Activated naive CD4-positive, alpha-beta T cell treated with Interleukin-2 at 50 U/mL for 16 hours (primary cell): ENCODE results near the gene NECTIN3.

Experiments used
- DNase-seq: peaks from one replicate; pipeline ENCODE4 v3.0.0-alpha.2; 2020

The NECTIN3 gene

GRCh38 chr3:111071257-111072030 lies at the start of gene NECTIN3:
Gene NECTIN3 (plus strand): TSS chr3:111071816. CDS start chr3:111072018, 202 bp downstream.
- peak; percentile 90 for DNase-seq

DNA sequence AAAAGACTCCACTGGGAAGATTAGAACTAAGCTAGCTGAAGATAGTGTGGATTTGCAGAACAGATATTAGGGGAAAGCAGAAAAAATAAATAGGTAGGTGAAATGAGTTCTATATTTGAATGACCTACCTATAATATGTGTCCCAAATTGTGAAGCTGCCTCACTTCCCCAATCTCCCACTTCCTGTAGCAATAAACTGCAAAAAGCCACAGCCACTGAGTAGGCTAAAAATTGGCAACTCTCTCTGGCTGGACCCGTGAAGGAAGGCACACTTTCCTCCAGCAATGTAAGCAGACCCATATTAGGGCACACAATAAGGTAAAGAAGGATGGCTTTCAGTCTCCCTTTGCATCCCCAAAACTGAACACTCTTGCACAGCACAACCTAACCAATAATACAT lies 43.7 kb upstream of the NECTIN3 start:
- no peak for DNase-seq

DNA sequence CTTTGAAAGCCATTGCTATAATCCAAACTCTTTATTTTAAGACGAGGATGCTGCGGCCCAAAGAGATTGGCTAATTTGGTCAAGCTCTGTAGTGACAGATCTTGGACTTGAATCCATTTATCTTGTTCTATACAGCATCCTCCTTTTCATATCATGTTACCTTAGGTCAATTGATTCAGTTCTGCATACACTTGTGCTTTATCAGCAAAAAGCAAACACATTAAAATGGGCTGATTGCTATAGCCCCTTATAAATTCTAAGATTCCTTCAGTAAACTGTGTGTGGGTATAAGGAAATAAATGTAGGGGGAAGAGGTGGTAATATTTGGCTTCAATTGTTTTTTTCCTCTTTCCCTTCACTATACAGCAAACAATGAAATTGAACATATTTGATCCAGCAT lies 40.1 kb upstream of the NECTIN3 start:
- no peak for DNase-seq

DNA sequence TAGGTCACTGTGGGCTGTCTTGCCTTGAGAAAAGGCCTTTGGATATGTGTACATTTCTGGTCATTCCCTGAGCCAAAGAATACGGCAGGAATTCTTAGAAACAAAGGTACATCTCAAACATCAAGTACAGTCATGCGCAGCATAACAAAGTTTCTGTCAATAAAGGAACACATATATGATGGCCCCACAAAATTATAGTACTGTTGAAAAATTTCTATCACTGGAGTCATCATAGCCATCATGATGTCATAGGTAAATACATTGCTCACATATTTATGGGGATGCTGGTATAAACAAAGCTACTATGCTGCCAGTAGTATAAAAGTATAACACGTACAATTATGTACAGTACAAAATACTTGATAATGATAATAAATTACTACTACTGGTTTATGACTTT lies 38.9 kb upstream of the NECTIN3 start:
- DNase-seq = no peak

DNA sequence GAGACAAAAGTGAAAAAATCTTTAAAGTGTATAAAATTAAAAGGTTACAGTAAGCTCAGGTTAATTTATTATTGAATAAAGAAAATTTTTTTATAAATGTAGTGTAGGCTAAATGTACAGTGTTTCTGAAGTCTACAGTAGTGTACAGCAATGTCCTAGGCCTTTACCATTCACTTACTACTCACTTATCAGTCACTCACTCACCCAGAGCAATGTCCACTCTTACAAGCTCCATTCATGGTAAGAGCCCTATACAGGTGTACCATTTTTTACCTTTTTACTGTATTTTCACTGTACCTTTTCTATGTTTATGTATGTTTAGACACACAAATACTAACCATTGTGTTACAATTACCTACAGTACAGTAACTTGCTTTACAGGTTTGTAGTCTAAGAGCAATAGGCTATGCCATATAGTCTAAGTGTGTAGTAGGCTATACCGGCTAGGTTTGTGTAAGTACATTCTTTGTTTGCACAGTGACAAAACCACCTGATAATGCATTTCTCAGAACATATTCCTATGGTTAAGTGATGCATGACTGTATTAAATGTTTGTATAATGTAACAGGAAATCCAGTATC lies 38.1 kb upstream of the NECTIN3 start:
- DNase-seq = no peak

DNA sequence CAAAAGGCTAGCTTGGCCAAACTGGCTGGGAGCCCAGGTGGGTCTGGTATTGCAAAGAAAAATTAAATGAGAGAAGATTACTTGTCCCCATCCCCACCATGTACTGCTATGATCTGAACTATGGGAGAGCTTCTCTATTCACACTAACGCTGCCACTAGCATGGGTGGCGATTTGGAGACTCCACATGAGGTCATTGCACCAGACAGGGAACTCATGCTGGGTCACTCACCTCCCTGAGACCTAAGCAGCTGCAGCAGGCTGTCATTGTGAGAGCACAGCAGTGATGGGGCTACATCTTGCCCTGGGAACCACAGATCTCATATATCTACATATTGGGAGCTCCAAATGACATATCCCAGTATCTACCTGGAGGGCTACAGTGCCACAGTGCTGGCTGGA lies 36.3 kb upstream of the NECTIN3 start:
- DNase-seq = no peak

DNA sequence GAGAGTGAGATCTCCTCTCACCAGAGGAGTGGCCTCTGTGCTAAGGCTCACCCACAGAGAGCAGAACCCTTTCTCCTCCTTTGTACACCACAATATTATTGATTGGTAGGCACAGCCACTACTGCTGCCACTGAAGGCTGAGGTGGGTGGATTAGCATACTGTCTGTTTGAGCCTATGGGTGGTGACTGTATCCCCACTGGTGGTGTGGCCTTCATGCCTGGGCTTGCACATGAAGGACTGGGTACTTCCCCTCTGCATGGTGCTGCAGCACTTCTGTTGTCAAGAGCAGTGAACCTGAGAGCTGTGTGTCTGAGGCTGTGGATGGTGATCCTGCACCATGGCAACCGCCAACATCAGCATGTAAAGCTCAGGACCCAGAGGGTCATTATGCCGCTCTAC lies 35.7 kb upstream of the NECTIN3 start:
- DNase-seq = no peak

DNA sequence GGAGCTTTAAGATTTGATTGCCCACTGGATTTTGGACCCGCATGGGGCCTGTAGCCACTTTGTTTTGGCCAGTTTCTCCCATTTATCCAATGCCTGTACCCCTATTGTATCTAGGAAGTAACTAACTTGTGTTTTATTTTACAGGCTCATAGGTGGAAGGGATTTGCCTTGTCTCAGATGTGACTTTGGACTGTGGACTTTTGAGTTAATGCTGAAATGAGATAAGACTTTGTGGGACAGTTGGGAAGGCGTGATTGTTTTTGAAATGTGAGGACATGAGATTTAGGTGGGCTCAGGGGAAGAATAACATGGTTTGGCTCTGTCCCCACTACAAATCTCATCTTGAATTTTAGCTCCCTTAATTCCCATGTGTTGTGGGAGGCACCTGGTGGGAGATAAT lies 30.7 kb upstream of the NECTIN3 start:
- no peak for DNase-seq

DNA sequence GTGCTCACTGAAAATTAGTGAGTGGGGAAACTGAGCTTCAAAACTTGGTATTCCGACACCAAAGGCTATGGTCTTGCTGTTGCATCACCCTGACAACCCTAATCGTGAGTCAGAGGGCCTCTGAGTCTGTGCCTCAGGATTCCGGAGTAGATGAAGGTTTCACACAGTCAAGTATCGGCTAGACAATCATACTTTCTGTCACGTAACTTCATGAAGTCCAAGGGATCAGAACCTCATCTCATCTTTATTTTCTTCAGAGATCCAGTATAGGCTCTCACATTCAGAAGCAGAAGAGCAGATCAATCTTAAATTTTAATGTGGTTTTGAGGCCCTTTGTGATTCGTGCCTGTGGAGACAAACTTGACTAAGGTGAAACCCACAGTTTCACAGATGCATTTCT lies 26.1 kb upstream of the NECTIN3 start:
- DNase-seq = no peak

- DNase-seq = no peak
Observed at GRCh38 chr3:111047042-111047441, 24.6 kb upstream of the NECTIN3 start.

DNA sequence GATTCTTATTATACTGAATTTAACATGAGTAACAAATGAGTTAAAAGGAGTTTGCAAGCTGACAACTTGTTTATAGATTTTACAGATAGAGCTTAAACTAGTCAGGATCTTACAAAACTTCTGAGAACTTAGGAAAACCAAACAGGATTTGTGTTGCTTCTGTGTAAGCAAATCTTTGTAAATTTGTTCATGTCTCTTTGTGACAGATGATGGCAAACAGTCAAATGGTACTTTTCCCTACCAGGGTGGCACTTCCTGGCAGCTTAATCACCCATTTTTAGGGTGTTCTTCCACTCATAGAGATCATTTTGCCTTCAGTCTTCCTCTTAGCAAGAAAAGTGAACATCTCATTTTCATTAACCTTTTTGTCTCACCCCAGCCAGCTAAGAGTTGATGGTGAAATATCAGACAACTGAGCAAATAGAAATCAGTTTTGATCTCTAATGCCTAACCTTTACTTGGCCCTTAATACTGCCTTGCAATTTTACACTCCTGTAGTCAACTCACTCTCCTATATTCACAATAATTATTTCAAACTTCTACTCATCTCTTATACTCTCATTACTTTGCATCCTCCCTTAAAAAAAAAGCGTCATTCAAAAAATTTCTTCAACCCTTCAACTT lies 23.7 kb upstream of the NECTIN3 start:
- no peak for DNase-seq

GRCh38 chr3:111051354-111051753 lies 20.3 kb upstream of the NECTIN3 start:
- no peak for DNase-seq

- DNase-seq = no peak
Observed at GRCh38 chr3:111068574-111068973, 3.0 kb upstream of the NECTIN3 start.

GRCh38 chr3:111069974-111070771 lies 1.4 kb upstream of the NECTIN3 start:
- no peak for DNase-seq

DNA sequence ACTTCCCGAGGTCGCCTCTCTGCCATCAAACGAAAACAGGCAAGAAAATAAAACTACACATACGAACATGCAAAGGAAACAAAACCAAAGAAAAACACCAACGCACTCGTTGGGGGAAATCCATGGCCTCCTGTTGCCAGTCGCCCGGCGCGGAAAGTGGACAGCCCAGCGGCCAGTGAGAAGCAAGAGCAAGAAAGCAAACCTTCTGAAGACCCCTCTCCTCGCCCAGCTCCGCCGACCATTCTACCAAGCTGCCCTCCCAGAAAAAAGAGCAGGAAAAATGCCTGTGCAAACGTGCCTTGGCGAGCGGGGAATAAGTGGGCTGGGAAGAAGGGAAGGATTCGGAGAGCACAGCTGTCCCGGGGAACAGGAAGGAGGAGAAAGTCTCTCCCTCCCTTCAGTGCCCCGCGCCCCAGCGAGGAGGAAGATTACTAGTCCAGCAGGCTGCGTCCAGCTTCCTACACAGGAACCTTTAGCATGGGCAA lies 802 bp upstream of the NECTIN3 start:
- peak; percentile 38 for DNase-seq

DNA sequence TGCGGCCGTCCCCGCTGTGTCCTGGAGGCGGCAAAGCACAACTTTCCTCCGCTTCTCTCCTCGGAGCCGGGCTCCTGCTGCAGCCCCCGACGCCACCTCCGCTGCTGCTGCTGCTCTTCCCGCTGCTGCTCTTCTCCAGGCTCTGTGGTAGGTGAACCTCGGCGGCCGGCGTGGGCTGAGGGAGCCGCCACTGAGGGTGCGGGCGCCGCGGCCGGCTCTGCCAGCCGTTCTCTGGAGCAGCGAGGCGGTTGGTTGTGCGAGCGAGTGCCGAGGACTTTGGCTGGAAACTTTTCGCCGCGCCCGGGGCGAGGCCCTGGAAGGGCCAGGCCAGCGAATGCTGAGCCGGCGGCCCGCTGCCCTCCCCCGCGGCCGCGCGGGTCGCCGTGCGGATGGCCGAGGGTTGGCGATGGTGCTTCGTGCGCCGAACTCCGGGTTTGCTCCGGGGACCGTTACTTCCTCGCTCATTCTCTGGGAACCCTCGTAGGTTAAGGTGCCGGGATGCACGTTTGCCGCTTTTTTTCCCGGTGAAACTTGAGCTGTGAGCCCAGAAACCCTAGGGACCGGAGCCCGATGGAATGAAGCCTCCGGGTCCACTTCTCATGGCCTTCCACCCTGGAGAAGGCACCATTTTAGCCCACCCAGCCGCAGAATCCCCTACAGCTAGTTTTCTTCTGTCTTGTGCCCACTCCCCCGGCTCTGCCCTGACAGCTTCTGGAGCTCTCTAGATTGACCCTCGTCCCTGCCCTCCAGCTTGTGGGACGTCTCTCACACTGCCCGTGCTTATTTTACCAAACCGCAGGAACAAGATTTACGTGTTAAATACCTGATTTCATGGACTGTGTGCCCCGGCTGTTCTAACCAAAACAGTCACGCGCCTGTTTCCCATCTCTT lies 660 bp downstream of the NECTIN3 start:
- DNase-seq = peak; percentile 42

DNA sequence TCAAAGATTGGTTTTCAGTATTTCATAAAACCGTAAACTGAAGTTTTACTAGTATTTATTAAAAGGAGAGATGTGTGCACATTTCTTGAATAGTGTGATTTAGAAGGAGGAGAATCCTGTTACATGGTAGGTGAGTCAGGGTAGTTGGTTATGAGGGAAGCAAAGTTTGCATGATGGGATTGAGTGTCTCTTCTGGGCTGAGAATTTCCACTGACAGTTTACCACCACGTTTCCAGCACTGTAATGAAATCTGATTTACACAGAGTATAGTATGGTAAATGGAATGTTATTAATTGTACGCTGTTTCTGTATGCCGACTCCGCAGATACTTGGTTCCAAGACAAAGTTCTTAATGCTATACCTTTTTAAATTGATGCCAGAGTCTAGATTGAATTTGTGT lies 1.6 kb downstream of the NECTIN3 start:
- DNase-seq = no peak

DNA sequence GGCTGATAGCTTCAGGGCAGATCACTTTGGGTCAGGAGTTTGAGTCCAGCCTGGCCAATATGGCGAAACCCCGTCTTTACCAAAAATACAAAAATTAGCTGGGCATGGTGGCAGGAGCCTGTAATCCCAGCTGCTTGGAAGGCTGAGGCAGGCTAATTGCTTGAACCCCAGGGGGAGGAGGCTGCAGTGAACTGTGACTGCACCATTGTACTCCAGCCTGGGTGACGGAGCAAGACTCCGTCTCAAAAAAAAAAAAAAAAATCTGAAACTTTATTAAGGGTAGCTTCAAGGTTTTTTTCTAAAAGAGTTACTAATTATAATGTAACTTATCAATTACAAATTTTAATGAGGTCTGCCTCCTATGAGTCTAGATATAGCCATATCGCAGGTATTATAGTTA lies 5.1 kb downstream of the NECTIN3 start:
- DNase-seq = no peak

- no peak for DNase-seq
Observed at GRCh38 chr3:111077369-111077768, 5.8 kb downstream of the NECTIN3 start.

DNA sequence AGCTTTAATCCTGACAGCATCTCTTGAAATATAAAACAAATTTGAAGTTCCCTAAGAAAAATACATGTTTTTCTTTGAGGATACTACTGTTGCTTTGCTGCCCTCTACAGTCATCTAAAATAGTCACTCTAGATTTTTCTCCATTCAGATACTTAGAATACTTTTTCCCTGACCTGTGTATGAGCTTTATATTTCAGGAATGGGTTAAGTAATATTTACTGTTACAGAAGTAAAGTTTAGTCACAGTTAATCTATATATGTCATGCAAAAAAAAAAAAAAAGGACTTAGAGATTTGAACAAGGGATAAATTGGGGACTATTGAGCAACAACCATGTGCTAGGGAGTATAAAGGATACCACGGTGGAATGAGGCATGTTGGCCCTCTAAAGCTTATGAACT lies 8.8 kb downstream of the NECTIN3 start:
- no peak for DNase-seq

GRCh38 chr3:111081008-111081545 lies 9.5 kb downstream of the NECTIN3 start:
- no peak for DNase-seq

DNA sequence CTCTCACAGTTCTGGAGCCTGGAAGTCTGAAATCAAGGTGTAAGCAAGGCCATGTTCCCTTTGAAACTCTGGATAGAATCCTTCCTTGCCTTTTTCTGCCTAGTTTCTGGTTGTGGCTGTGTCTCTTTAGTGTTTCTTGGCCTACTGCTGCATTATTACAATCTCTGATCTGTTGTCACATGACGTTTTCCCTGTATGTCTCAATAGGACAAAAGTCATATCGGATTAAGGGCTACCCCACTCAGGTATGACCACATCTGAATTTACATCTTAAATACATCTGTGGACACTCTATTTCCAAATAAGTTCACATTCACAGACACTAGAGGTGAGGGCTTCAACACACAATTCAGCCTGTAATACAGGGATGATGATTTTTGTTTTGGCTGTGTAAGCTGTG lies 13.3 kb downstream of the NECTIN3 start:
- DNase-seq = no peak
